DND-41 (cell line): Measurements from ENCODE around the gene CFHR3.
"Not testable (repeated sequence)": the region's sequence is repeated elsewhere in the genome, so short reads cannot be mapped to it uniquely, and the experiment has no call there.

Experiments used
- ATAC-seq: fragments of 200-7000 bp; cut with Tn5 transposase; 3 replicates; pipeline ENCODE4 v1.9.1; 2021; ENCODE audit warnings: low read depth; ENCODE audit not compliant: insufficient read depth
- DNase-seq: peaks from one replicate; pipeline ENCODE4 v3.0.0-alpha.2; 2020
- H2AFZ ChIP-seq: 2 replicates; pipeline ENCODE4 v1.6.0; 2012; ENCODE audit warnings: low read depth, low read length
- H3K27ac ChIP-seq: 2 replicates; pipeline ENCODE4 v1.5.1; 2012; ENCODE audit warnings: low read length, inconsistent platforms
- H3K27me3 ChIP-seq: fragments of 200-600 bp; sonication (generic); 2 replicates; pipeline ENCODE4 v1.6.0; 2012; ENCODE audit warnings: low read length, mild to moderate bottlenecking, inconsistent platforms; ENCODE audit not compliant: insufficient read depth, poor library complexity
- H3K36me3 ChIP-seq: 2 replicates; pipeline ENCODE4 v1.5.1; 2012; ENCODE audit warnings: low read length, inconsistent platforms; ENCODE audit not compliant: insufficient read depth
- H3K4me1 ChIP-seq: 2 replicates; pipeline ENCODE4 v1.5.1; 2012; ENCODE audit warnings: mild to moderate bottlenecking, low read length; ENCODE audit not compliant: insufficient read depth
- H3K4me2 ChIP-seq: 2 replicates; pipeline ENCODE4 v1.6.0; 2012; ENCODE audit warnings: mild to moderate bottlenecking, moderate library complexity, low read length, inconsistent platforms; ENCODE audit not compliant: insufficient read depth
- H3K4me3 ChIP-seq, 2 experiments: fragments of 200-600 bp in 1 of 2; shearing (Covaris generic) in 1 of 2; 2 replicates each; pipeline ENCODE4 v1.5.1; 2012 to 2016; ENCODE audit warnings: inconsistent platforms in 2 of 2, low read length in 2 of 2, mild to moderate bottlenecking in 2 of 2, low read depth in 1 of 2, moderate library complexity in 1 of 2
- H3K79me2 ChIP-seq: 2 replicates; pipeline ENCODE4 v1.6.0; 2012; ENCODE audit warnings: low read length, inconsistent platforms; ENCODE audit not compliant: insufficient read depth
- H3K9ac ChIP-seq: 2 replicates; pipeline ENCODE4 v1.6.0; 2012; ENCODE audit warnings: low read depth, mild to moderate bottlenecking, inconsistent platforms, low read length, moderate library complexity
- H3K9me3 ChIP-seq: 2 replicates; pipeline ENCODE4 v1.5.1; 2012; ENCODE audit warnings: low read length, moderate library complexity, mild to moderate bottlenecking, inconsistent platforms; ENCODE audit not compliant: insufficient read depth, severe bottlenecking
- H4K20me1 ChIP-seq: 2 replicates; pipeline ENCODE4 v1.6.0; 2012; ENCODE audit warnings: low read length; ENCODE audit not compliant: insufficient read depth
- CTCF ChIP-seq: IDR thresholded peaks from 2 replicates; pipeline ENCODE4 v1.5.1; 2012; ENCODE audit warnings: borderline replicate concordance, low read length, moderate library complexity, mild to moderate bottlenecking; ENCODE audit not compliant: poor library complexity, severe bottlenecking; ENCODE audit errors: extremely low read depth
- EZH2 ChIP-seq: IDR thresholded peaks from 3 replicates; pipeline ENCODE4 v1.6.1; 2012; ENCODE audit warnings: borderline replicate concordance, low read depth, mild to moderate bottlenecking, moderate library complexity, low read length, inconsistent platforms; ENCODE audit not compliant: severe bottlenecking

Gene CFHR3

GRCh38 chr1:196769823-196770222 is 4.8 kb upstream of the CFHR3 start:
- H3K4me1 ChIP-seq, H3K4me2 ChIP-seq, H3K36me3 ChIP-seq, H3K9me3 ChIP-seq, H4K20me1 ChIP-seq, ATAC-seq, DNase-seq, H3K79me2 ChIP-seq, H3K9ac ChIP-seq, H3K4me3 ChIP-seq, H2AFZ ChIP-seq, H3K27ac ChIP-seq, H3K27me3 ChIP-seq: not testable (repeated sequence)

- H3K9ac ChIP-seq = no peak overlapping the region
- H3K79me2 ChIP-seq = no peaks in the 10 kb centered on the region
- no peaks in the 10 kb centered on the region for H3K4me1 ChIP-seq
- ATAC-seq (no peak), DNase-seq (no peak)
- no peaks in the 10 kb centered on the region for H3K36me3 ChIP-seq
- no peaks in the 10 kb centered on the region for H3K27me3 ChIP-seq
- H2AFZ ChIP-seq = no peak overlapping the region
- no peaks in the 10 kb centered on the region for H3K9me3 ChIP-seq
- H4K20me1 ChIP-seq = no peaks in the 10 kb centered on the region
- TF ChIP-seq CTCF (no peak), EZH2 (no peak)
- H3K4me3 ChIP-seq = no peak overlapping the region
- no peak overlapping the region for H3K27ac ChIP-seq
- H3K4me2 ChIP-seq = no peak overlapping the region
Observed at GRCh38 chr1:196773713-196774112, 927 bp upstream of the CFHR3 start.

GRCh38 chr1:196774175-196774574 is 465 bp upstream of the CFHR3 start:
- Histone ChIP-seq H4K20me1 (no peaks in the 10 kb centered on the region), H3K27me3 (no peaks in the 10 kb centered on the region), H3K4me2 (no peak overlapping the region), H2AFZ (no peak overlapping the region), H3K4me1 (no peaks in the 10 kb centered on the region), H3K4me3 (no peak overlapping the region), H3K9me3 (no peaks in the 10 kb centered on the region), H3K36me3 (no peaks in the 10 kb centered on the region), H3K27ac (no peak overlapping the region), H3K9ac (no peak overlapping the region), H3K79me2 (no peaks in the 10 kb centered on the region)
- DNase-seq = no peak
- no peak for TF ChIP-seq CTCF
- TF ChIP-seq EZH2 = no peak
- ATAC-seq = no peak

- Histone ChIP-seq H3K4me1 (no peaks in the 10 kb centered on the region), H3K4me2 (no peak overlapping the region), H3K36me3 (no peaks in the 10 kb centered on the region), H3K9ac (no peak overlapping the region), H3K27me3 (no peaks in the 10 kb centered on the region), H3K79me2 (no peaks in the 10 kb centered on the region), H2AFZ (no peak overlapping the region), H4K20me1 (no peaks in the 10 kb centered on the region), H3K27ac (no peak overlapping the region), H3K9me3 (no peaks in the 10 kb centered on the region), H3K4me3 (no peak overlapping the region)
- no peak for TF ChIP-seq CTCF
- TF ChIP-seq EZH2 = no peak
- no peak for DNase-seq
- no peak for ATAC-seq
Observed at GRCh38 chr1:196777603-196778002, 3.0 kb downstream of the CFHR3 start.
